ENCODE data around the gene EEA1.

EEA1 gene

GRCh38 chr12:92927055-92927435 is 2.0 kb downstream of the EEA1 start:
- H3K36me3 ChIP-seq (ENCODE audit: insufficient read depth, low read length) = no peaks in the 10 kb centered on the region
- no peak overlapping the region for H2AFZ ChIP-seq (ENCODE audit: low read length)
- H3F3A ChIP-seq (ENCODE audit: insufficient read depth, low read length) = no peaks in the 10 kb centered on the region
- no peaks in the 10 kb centered on the region for H3K9me3 ChIP-seq (ENCODE audit: low read length)
- peak overlapping the region; percentile 67 for H3K4me3 ChIP-seq (ENCODE audit: low read depth, low read length, poor library complexity, severe bottlenecking)
- no peak for TF ChIP-seq EZH2 (IDR thresholded peaks at IDR 0.05; ENCODE audit: borderline replicate concordance, low read length)
- TF ChIP-seq CTCF (IDR thresholded peaks at IDR 0.05; ENCODE audit: low read length) = peak; percentile 17; the same call in 1 of the 2 replicates
- H4K20me1 ChIP-seq (ENCODE audit: insufficient read depth, low read length) = no peaks in the 10 kb centered on the region
- H3K9me2 ChIP-seq (ENCODE audit: low read depth, low read length) = no peaks in the 10 kb centered on the region
- H3K79me2 ChIP-seq (ENCODE audit: insufficient read depth, low read length) = peaks cover 49% of the 10 kb centered on the region
- no peak overlapping the region for H3K27ac ChIP-seq (ENCODE audit: low read depth, low read length, poor library complexity, severe bottlenecking)
- H3K4me1 ChIP-seq (ENCODE audit: insufficient read depth, low read length, severe bottlenecking) = peaks cover 35% of the 10 kb centered on the region
- H3K4me2 ChIP-seq (ENCODE audit: low read length) = peak overlapping the region; percentile 66
- H3K27me3 ChIP-seq (ENCODE audit: insufficient read depth, low read length) = no peaks in the 10 kb centered on the region
- H3K9ac ChIP-seq (ENCODE audit: low read length) = peak overlapping the region; percentile 84; the same call in 1 of the 2 replicates

- Histone ChIP-seq H4K20me1 (ENCODE audit: insufficient read depth, low read length) (no peaks in the 10 kb centered on the region), H3K36me3 (ENCODE audit: insufficient read depth, low read length) (no peaks in the 10 kb centered on the region), H3K9me3 (ENCODE audit: low read length) (no peaks in the 10 kb centered on the region), H3K27me3 (ENCODE audit: insufficient read depth, low read length) (no peaks in the 10 kb centered on the region), H3K9ac (ENCODE audit: low read length) (no peak overlapping the region), H3K9me2 (ENCODE audit: low read depth, low read length) (no peaks in the 10 kb centered on the region), H3K4me1 (ENCODE audit: insufficient read depth, low read length, severe bottlenecking) (peaks cover 35% of the 10 kb centered on the region), H3K79me2 (ENCODE audit: insufficient read depth, low read length) (peaks cover 52% of the 10 kb centered on the region), H3K4me3 (ENCODE audit: low read depth, low read length, poor library complexity, severe bottlenecking) (peak overlapping the region; percentile 67), H3K4me2 (ENCODE audit: low read length) (peak overlapping the region; percentile 66), H2AFZ (ENCODE audit: low read length) (no peak overlapping the region), H3K27ac (ENCODE audit: low read depth, low read length, poor library complexity, severe bottlenecking) (no peak overlapping the region), H3F3A (ENCODE audit: insufficient read depth, low read length) (no peaks in the 10 kb centered on the region)
- no peak for TF ChIP-seq CTCF (IDR thresholded peaks at IDR 0.05; ENCODE audit: low read length)
- no peak for TF ChIP-seq EZH2 (IDR thresholded peaks at IDR 0.05; ENCODE audit: borderline replicate concordance, low read length)
These were observed 2.5 kb downstream of the EEA1 start for GRCh38 chr12:92926549-92926948.

- Histone ChIP-seq H3K4me1 (ENCODE audit: insufficient read depth, low read length, severe bottlenecking) (peaks cover 14% of the 10 kb centered on the region), H3K27ac (ENCODE audit: low read depth, low read length, poor library complexity, severe bottlenecking) (no peak overlapping the region), H3K27me3 (ENCODE audit: insufficient read depth, low read length) (no peaks in the 10 kb centered on the region), H3K9me2 (ENCODE audit: low read depth, low read length) (no peaks in the 10 kb centered on the region), H2AFZ (ENCODE audit: low read length) (no peak overlapping the region), H3K79me2 (ENCODE audit: insufficient read depth, low read length) (peaks cover 37% of the 10 kb centered on the region), H3K36me3 (ENCODE audit: insufficient read depth, low read length) (no peaks in the 10 kb centered on the region), H4K20me1 (ENCODE audit: insufficient read depth, low read length) (no peaks in the 10 kb centered on the region), H3K9me3 (ENCODE audit: low read length) (no peaks in the 10 kb centered on the region), H3K9ac (ENCODE audit: low read length) (no peak overlapping the region), H3F3A (ENCODE audit: insufficient read depth, low read length) (no peaks in the 10 kb centered on the region), H3K4me2 (ENCODE audit: low read length) (no peak overlapping the region), H3K4me3 (ENCODE audit: low read depth, low read length, poor library complexity, severe bottlenecking) (no peak overlapping the region)
- TF ChIP-seq EZH2 (IDR thresholded peaks at IDR 0.05; ENCODE audit: borderline replicate concordance, low read length) (no peak), CTCF (IDR thresholded peaks at IDR 0.05; ENCODE audit: low read length) (no peak)
These were observed 7.2 kb downstream of the EEA1 start for GRCh38 chr12:92921877-92922276.
